Neural progenitor cell (in vitro differentiated cells): ENCODE results near the gene AMT.

ENCODE experiments used
- CTCF ChIP-seq: fragments of 200-600 bp; sonication (generic); IDR thresholded peaks from 2 replicates; pipeline ENCODE4 v1.5.1; 2017; ENCODE audit warnings: antibody characterized with exemption, mild to moderate bottlenecking
- EZH2 ChIP-seq: fragments of 200-600 bp; sonication (generic); IDR thresholded peaks from 2 replicates; pipeline ENCODE4 v1.6.1; 2017; ENCODE audit warnings: antibody characterized with exemption, mild to moderate bottlenecking, moderate library complexity

- no peak for TF ChIP-seq CTCF
- no peak for TF ChIP-seq EZH2
These were observed 43.9 kb downstream of the AMT start for GRCh38 chr3:49378249-49378895.
